Measurements from ENCODE around the gene EFS.

The EFS gene

GRCh38 chr14:23324455-23324846 lies 40.5 kb downstream of the EFS start:
- DNase-seq, result no peak

GRCh38 chr14:23323838-23324454 lies 41.0 kb downstream of the EFS start:
- DNase-seq, result no peak

GRCh38 chr14:23322568-23323517 lies 42.1 kb downstream of the EFS start:
- DNase-seq, result no peak

- peak in 2 of 3 experiments; percentile 68 to 77 for DNase-seq
These were observed 43.1 kb downstream of the EFS start for GRCh38 chr14:23321572-23322547.

- DNase-seq, result peak; percentile 100
These were observed 44.1 kb downstream of the EFS start, which contains the start of gene PABPN1 for GRCh38 chr14:23320584-23321571. TSS of gene PABPN1 (plus strand) at chr14:23321457. CDS start at chr14:23321470, 13 bp downstream.

GRCh38 chr14:23319746-23320583 lies 45.0 kb downstream of the EFS start:
- no peak for DNase-seq

- DNase-seq, result no peak
These were observed 48.7 kb downstream of the EFS start for GRCh38 chr14:23316300-23316699.

GRCh38 chr14:23310546-23310945 lies 54.4 kb downstream of the EFS start:
- no peak for DNase-seq

- no peak for DNase-seq
These were observed 56.1 kb downstream of the EFS start for GRCh38 chr14:23308721-23309445.

- DNase-seq, result no peak
These were observed 57.0 kb downstream of the EFS start for GRCh38 chr14:23307687-23308644.

GRCh38 chr14:23307146-23307530 lies 57.8 kb downstream of the EFS start:
- no peak for DNase-seq

GRCh38 chr14:23306412-23307145 lies 58.4 kb downstream of the EFS start, which contains the start of gene BCL2L2:
TSS of gene BCL2L2 (plus strand) at chr14:23306833. CDS start at chr14:23307768, 935 bp downstream.
- DNase-seq, result peak; percentile 86 to 94 (median 92)

Measured in NCI-H1417 (cell line).